AG09309 (cell line): ENCODE results near the gene ITPRID2.

Source experiments
- DNase-seq: peaks from one replicate; pipeline ENCODE4 v3.0.0-alpha.2; 2010; ENCODE audit warnings: low read depth
- H3K4me3 ChIP-seq: 2 replicates; pipeline ENCODE4 v1.5.1; 2011; ENCODE audit warnings: mild to moderate bottlenecking, low read depth, low read length, moderate library complexity; ENCODE audit not compliant: control insufficient read depth
- CTCF ChIP-seq: IDR thresholded peaks from 2 replicates; pipeline ENCODE4 v1.5.1; 2011; ENCODE audit warnings: mild to moderate bottlenecking, low read depth, low read length, inconsistent platforms; ENCODE audit not compliant: insufficient read depth, control insufficient read depth; ENCODE audit errors: missing control alignments

The ITPRID2 gene

GRCh38 chr2:181900007-181900651 is 8.6 kb downstream of the ITPRID2 start:
- DNase-seq: no peak
- no peak for TF ChIP-seq CTCF
- no peak overlapping the region for H3K4me3 ChIP-seq

GRCh38 chr2:181902625-181903024 is 11.1 kb downstream of the ITPRID2 start:
- DNase-seq: no peak
- H3K4me3 ChIP-seq: no peak overlapping the region
- no peak for TF ChIP-seq CTCF

- DNase-seq: no peak
- peak; percentile 50 for TF ChIP-seq CTCF
- no peak overlapping the region for H3K4me3 ChIP-seq
Observed at GRCh38 chr2:181904022-181904632, 12.6 kb downstream of the ITPRID2 start.

GRCh38 chr2:181907057-181907456 is 15.5 kb downstream of the ITPRID2 start:
- no peak for DNase-seq
- H3K4me3 ChIP-seq: no peak overlapping the region
- no peak for TF ChIP-seq CTCF

GRCh38 chr2:181907635-181908034 is 16.1 kb downstream of the ITPRID2 start:
- no peak overlapping the region for H3K4me3 ChIP-seq
- no peak for DNase-seq
- TF ChIP-seq CTCF: no peak

GRCh38 chr2:181910028-181910831 is 18.7 kb downstream of the ITPRID2 start:
- H3K4me3 ChIP-seq: no peak overlapping the region
- DNase-seq: no peak
- no peak for TF ChIP-seq CTCF
